Astrocyte (in vitro differentiated cells and primary cell): ENCODE data around the gene TPST2. TPM values are rescaled to one million over a fixed set of nuclear protein-coding genes. Genes with fewer than 3 reads are reported as not detected.

Experiments
- DNase-seq: peaks from one replicate; pipeline ENCODE4 v3.0.0-alpha.2; 2010; ENCODE audit warnings: low read depth
- FAIRE-seq: peaks from 2 replicates; lab custom pipeline; 2011; peaks lifted over from hg19 to GRCh38; lab: Jason Lieb, UNC
- H2AFZ ChIP-seq: 2 replicates; pipeline ENCODE4 v1.6.0; 2012; ENCODE audit warnings: low read depth, low read length, inconsistent platforms
- H3K27ac ChIP-seq: 2 replicates; pipeline ENCODE4 v1.5.1; 2011; ENCODE audit warnings: low read depth, low read length, inconsistent platforms
- H3K27me3 ChIP-seq: 2 replicates; pipeline ENCODE4 v1.6.0; 2011; ENCODE audit warnings: low read length, inconsistent platforms; ENCODE audit not compliant: insufficient read depth
- H3K36me3 ChIP-seq: 2 replicates; pipeline ENCODE4 v1.5.1; 2011; ENCODE audit warnings: low read length, inconsistent platforms; ENCODE audit not compliant: insufficient read depth
- H3K4me1 ChIP-seq: 2 replicates; pipeline ENCODE4 v1.5.1; 2011; ENCODE audit warnings: low read length, inconsistent platforms; ENCODE audit not compliant: insufficient read depth
- H3K4me2 ChIP-seq: 2 replicates; pipeline ENCODE4 v1.6.0; 2012; ENCODE audit warnings: low read length, inconsistent platforms
- H3K4me3 ChIP-seq: 2 replicates; pipeline ENCODE4 v1.5.1; 2011; ENCODE audit warnings: low read depth, mild to moderate bottlenecking, low read length, inconsistent platforms; ENCODE audit not compliant: insufficient read depth
- H3K79me2 ChIP-seq: 2 replicates; pipeline ENCODE4 v1.6.0; 2012; ENCODE audit warnings: mild to moderate bottlenecking, low read length, inconsistent platforms; ENCODE audit not compliant: insufficient read depth
- H3K9ac ChIP-seq: 2 replicates; pipeline ENCODE4 v1.6.0; 2012; ENCODE audit warnings: mild to moderate bottlenecking, low read length, inconsistent platforms
- H3K9me3 ChIP-seq: 2 replicates; pipeline ENCODE4 v1.5.1; 2012; ENCODE audit warnings: low read depth, mild to moderate bottlenecking, low read length, inconsistent platforms; ENCODE audit not compliant: insufficient read depth
- H4K20me1 ChIP-seq: 2 replicates; pipeline ENCODE4 v1.6.0; 2012; ENCODE audit warnings: low read length, inconsistent platforms; ENCODE audit not compliant: insufficient read depth
- H3K27ac Mint-ChIP-seq: one replicate; pipeline ENCODE4 v1.8.0; 2021; ENCODE audit warnings: mild to moderate bottlenecking, mixed read lengths; ENCODE audit not compliant: unreplicated experiment
- H3K27me3 Mint-ChIP-seq: one replicate; pipeline ENCODE4 v1.8.0; 2021; ENCODE audit warnings: low read depth, mixed read lengths; ENCODE audit not compliant: unreplicated experiment
- H3K36me3 Mint-ChIP-seq: one replicate; pipeline ENCODE4 v1.8.0; 2021; ENCODE audit warnings: low read depth, mixed read lengths; ENCODE audit not compliant: unreplicated experiment
- H3K4me1 Mint-ChIP-seq: one replicate; pipeline ENCODE4 v1.8.0; 2021; ENCODE audit warnings: low read depth, mixed read lengths; ENCODE audit not compliant: unreplicated experiment
- H3K4me3 Mint-ChIP-seq: one replicate; pipeline ENCODE4 v1.8.0; 2021; ENCODE audit warnings: mild to moderate bottlenecking, moderate library complexity, mixed read lengths; ENCODE audit not compliant: unreplicated experiment
- H3K9me3 Mint-ChIP-seq: one replicate; pipeline ENCODE4 v1.8.0; 2021; ENCODE audit warnings: mild to moderate bottlenecking, mixed read lengths; ENCODE audit not compliant: unreplicated experiment
- EZH2 ChIP-seq: IDR thresholded peaks from 2 replicates; pipeline ENCODE4 v1.6.1; 2012; ENCODE audit warnings: mild to moderate bottlenecking, low read length, inconsistent platforms; ENCODE audit not compliant: insufficient read depth
- total RNA-seq: library from RNA; stranded (reverse); gene quantifications from 2 replicates; pipeline ENCODE4 v1.2.1, GENCODE V29; 2021
- TF ChIP-seq, protein P1 (sequence below): IDR thresholded peaks from 2 replicates; pipeline ENCODE4 v1.5.1; 2011; ENCODE audit warnings: low read depth, mild to moderate bottlenecking, inconsistent platforms, low read length, moderate library complexity; ENCODE audit not compliant: insufficient read depth

Gene TPST2
- total RNA-seq, 1 donor from 2014 or later = 55.7 TPM

DNA sequence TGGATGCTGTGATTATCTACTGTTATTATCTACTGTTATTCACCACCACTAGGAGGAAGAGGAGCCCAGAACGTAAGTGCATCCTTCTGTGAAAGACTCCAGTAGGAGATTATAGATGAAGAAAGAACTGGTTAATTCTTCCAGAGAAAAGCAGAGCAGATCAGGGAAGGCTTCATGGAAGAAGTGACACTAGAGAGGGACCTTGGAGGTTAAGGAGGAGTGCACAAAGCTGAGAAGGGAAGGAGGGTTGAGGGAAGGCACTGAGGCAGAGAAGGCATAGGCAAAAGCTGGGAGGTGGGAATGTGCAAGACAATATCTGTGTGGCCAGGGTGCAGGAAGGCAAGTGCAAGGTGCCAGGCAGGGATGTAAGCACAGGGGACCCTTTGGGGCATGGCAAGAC, 14.4 kb upstream of the TPST2 start:
- Mint-ChIP-seq H3K4me1 (no peaks in the 10 kb centered on the region), H3K27ac (no peak overlapping the region)
- no peak for DNase-seq

DNA sequence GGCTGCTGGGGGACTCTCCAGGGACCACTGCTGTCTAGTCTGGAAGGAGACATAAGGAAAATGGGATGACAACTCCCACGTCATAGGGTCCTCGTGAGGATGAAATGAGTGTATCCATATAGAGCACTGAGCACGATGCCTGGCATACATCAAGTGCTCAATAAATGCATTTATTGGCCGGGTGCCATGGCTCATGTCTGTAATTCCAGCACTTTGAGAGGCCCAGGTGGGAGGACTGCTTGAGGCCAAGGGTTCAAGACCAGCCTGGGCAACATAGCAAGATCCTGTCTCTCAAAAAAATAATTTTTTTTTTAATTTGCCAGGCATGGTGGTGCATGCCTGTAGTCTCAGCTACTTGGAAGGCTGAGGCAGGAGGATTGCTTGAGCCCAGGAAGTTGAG, 12.2 kb upstream of the TPST2 start:
- H3K36me3 Mint-ChIP-seq = peaks cover 2% of the 10 kb centered on the region

More for the DNA sequence above, 14.4 kb upstream of the TPST2 start:
- no peak overlapping the region for H3K4me3 ChIP-seq
- H3K4me2 ChIP-seq = no peak overlapping the region
- H3K9ac ChIP-seq = no peak overlapping the region
- H2AFZ ChIP-seq = no peak overlapping the region
- no peak for FAIRE-seq
- H4K20me1 ChIP-seq = no peaks in the 10 kb centered on the region
- H3K36me3 ChIP-seq = no peaks in the 10 kb centered on the region
- no peaks in the 10 kb centered on the region for H3K79me2 ChIP-seq
- H3K36me3 Mint-ChIP-seq = no peaks in the 10 kb centered on the region
- no peaks in the 10 kb centered on the region for H3K9me3 ChIP-seq
- peaks cover 30% of the 10 kb centered on the region for H3K27me3 Mint-ChIP-seq
- H3K27ac ChIP-seq = no peak overlapping the region
- no peaks in the 10 kb centered on the region for H3K9me3 Mint-ChIP-seq
- TF ChIP-seq EZH2 = no peak
- TF ChIP-seq, protein P1, sequence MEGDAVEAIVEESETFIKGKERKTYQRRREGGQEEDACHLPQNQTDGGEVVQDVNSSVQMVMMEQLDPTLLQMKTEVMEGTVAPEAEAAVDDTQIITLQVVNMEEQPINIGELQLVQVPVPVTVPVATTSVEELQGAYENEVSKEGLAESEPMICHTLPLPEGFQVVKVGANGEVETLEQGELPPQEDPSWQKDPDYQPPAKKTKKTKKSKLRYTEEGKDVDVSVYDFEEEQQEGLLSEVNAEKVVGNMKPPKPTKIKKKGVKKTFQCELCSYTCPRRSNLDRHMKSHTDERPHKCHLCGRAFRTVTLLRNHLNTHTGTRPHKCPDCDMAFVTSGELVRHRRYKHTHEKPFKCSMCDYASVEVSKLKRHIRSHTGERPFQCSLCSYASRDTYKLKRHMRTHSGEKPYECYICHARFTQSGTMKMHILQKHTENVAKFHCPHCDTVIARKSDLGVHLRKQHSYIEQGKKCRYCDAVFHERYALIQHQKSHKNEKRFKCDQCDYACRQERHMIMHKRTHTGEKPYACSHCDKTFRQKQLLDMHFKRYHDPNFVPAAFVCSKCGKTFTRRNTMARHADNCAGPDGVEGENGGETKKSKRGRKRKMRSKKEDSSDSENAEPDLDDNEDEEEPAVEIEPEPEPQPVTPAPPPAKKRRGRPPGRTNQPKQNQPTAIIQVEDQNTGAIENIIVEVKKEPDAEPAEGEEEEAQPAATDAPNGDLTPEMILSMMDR = no peak
- peaks cover 4% of the 10 kb centered on the region for H3K4me1 ChIP-seq
- no peaks in the 10 kb centered on the region for H3K27me3 ChIP-seq
- no peak overlapping the region for H3K4me3 Mint-ChIP-seq

DNA sequence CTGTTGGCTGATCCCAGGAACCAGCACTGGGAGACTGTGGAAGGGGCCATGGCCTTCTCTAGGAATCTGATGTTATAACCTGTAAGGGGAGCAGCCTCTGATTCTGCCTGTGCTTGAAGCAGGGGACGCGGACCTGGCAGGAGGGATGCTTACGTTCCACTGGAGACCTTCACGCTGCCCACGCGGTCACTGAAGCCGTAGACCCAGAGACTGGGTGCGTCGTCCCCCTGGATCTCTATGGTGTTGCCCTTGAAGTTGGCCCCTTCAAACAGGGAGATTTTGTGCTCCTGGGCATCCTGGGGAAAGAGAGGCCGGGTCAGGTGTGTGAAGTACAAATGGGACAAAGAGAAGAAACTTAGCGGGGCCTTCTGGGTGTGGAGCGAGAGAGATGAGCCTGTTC, 11.8 kb upstream of the TPST2 start:
- no peak overlapping the region for H3K27ac Mint-ChIP-seq

More for the DNA sequence above, 12.2 kb upstream of the TPST2 start:
- H3K27ac Mint-ChIP-seq = no peak overlapping the region
- H3K4me1 Mint-ChIP-seq = no peaks in the 10 kb centered on the region
- Histone ChIP-seq H3K4me3 (no peak overlapping the region), H3K36me3 (no peaks in the 10 kb centered on the region), H3K9me3 (no peaks in the 10 kb centered on the region), H3K9ac (no peak overlapping the region), H3K4me1 (peaks cover 4% of the 10 kb centered on the region), H3K79me2 (no peaks in the 10 kb centered on the region), H4K20me1 (no peaks in the 10 kb centered on the region), H3K4me2 (no peak overlapping the region), H3K27me3 (peaks cover 3% of the 10 kb centered on the region), H2AFZ (no peak overlapping the region), H3K27ac (no peak overlapping the region)
- FAIRE-seq (no peak), DNase-seq (no peak)
- H3K4me3 Mint-ChIP-seq = no peak overlapping the region
- TF ChIP-seq, protein P1 = no peak
- no peak for TF ChIP-seq EZH2
- no peaks in the 10 kb centered on the region for H3K9me3 Mint-ChIP-seq
- peaks cover 39% of the 10 kb centered on the region for H3K27me3 Mint-ChIP-seq

More for the DNA sequence above, 11.8 kb upstream of the TPST2 start:
- H4K20me1 ChIP-seq = no peaks in the 10 kb centered on the region
- no peaks in the 10 kb centered on the region for H3K4me1 Mint-ChIP-seq
- DNase-seq = no peak
- no peak overlapping the region for H2AFZ ChIP-seq
- no peaks in the 10 kb centered on the region for H3K9me3 ChIP-seq
- TF ChIP-seq, protein P1 = no peak
- no peak for TF ChIP-seq EZH2
- no peak overlapping the region for H3K4me3 ChIP-seq
- peaks cover 4% of the 10 kb centered on the region for H3K4me1 ChIP-seq
- H3K4me2 ChIP-seq = no peak overlapping the region
- H3K79me2 ChIP-seq = no peaks in the 10 kb centered on the region
- H3K36me3 Mint-ChIP-seq = peaks cover 2% of the 10 kb centered on the region
- no peak overlapping the region for H3K4me3 Mint-ChIP-seq
- FAIRE-seq = no peak
- no peaks in the 10 kb centered on the region for H3K36me3 ChIP-seq
- no peak overlapping the region for H3K9ac ChIP-seq
- peaks cover 43% of the 10 kb centered on the region for H3K27me3 Mint-ChIP-seq
- peaks cover 6% of the 10 kb centered on the region for H3K27me3 ChIP-seq
- no peaks in the 10 kb centered on the region for H3K9me3 Mint-ChIP-seq
- H3K27ac ChIP-seq = no peak overlapping the region
